SW 1271 (cell line): ENCODE results near the gene TBC1D10A.

Experiments
- DNase-seq, 2 experiments: peaks; one replicate each; lab custom pipeline; 2025; lab: John Stamatoyannopoulos, UW

TBC1D10A gene

GRCh38 chr22:30285846-30286200 is 40.9 kb downstream of the TBC1D10A start:
- DNase-seq: no peak

- no peak for DNase-seq
Measured at GRCh38 chr22:30285176-30285845, 41.4 kb downstream of the TBC1D10A start.

- DNase-seq: no peak
Measured at GRCh38 chr22:30284666-30285065, 42.1 kb downstream of the TBC1D10A start.

- DNase-seq: no peak
Measured at GRCh38 chr22:30284172-30284571, 42.6 kb downstream of the TBC1D10A start.

- DNase-seq: no peak
Measured at GRCh38 chr22:30283342-30283741, 43.4 kb downstream of the TBC1D10A start.

- no peak for DNase-seq
Measured at GRCh38 chr22:30282616-30283046, 44.1 kb downstream of the TBC1D10A start.

- DNase-seq: no peak
Measured at GRCh38 chr22:30280505-30280904, 46.2 kb downstream of the TBC1D10A start.

GRCh38 chr22:30279932-30280331 is 46.8 kb downstream of the TBC1D10A start:
- no peak for DNase-seq

- DNase-seq: no peak
Measured at GRCh38 chr22:30279046-30279788, 47.5 kb downstream of the TBC1D10A start.

GRCh38 chr22:30277547-30278344 is 49.0 kb downstream of the TBC1D10A start:
- no peak for DNase-seq

GRCh38 chr22:30276039-30276438 is 50.7 kb downstream of the TBC1D10A start:
- no peak for DNase-seq

- no peak for DNase-seq
Measured at GRCh38 chr22:30275625-30276024, 51.1 kb downstream of the TBC1D10A start.

GRCh38 chr22:30274437-30274812 is 52.3 kb downstream of the TBC1D10A start:
- no peak for DNase-seq

- DNase-seq: no peak
Measured at GRCh38 chr22:30273711-30274436, 52.9 kb downstream of the TBC1D10A start.

- DNase-seq: no peak
Measured at GRCh38 chr22:30272781-30273601, 53.8 kb downstream of the TBC1D10A start.

GRCh38 chr22:30270832-30271231 is 55.9 kb downstream of the TBC1D10A start:
- DNase-seq: no peak

GRCh38 chr22:30268331-30268730 is 58.4 kb downstream of the TBC1D10A start:
- no peak for DNase-seq

GRCh38 chr22:30267382-30268302 is 59.1 kb downstream of the TBC1D10A start:
- DNase-seq: no peak

GRCh38 chr22:30266445-30267381 is 60.0 kb downstream of the TBC1D10A start, which contains the start of gene OSM:
TSS of gene OSM (minus strand) at chr22:30266851. CDS start at chr22:30266799, 52 bp downstream.
- DNase-seq: no peak
